CD4-positive, CD25-positive, alpha-beta regulatory T cell (primary cell): ENCODE data around the gene CSF1. TPM values are rescaled to one million over a fixed set of nuclear protein-coding genes. Genes with fewer than 3 reads are reported as not detected.

ENCODE experiments used
- ATAC-seq, 2 donors: fragments of 150-1000 bp; cut with Tn5 transposase; one replicate each; pipeline ENCODE4 v1.10.0; 2021; ENCODE audit warnings: low read depth in 2 of 2, moderate number of reproducible peaks in 2 of 2, moderate library complexity in 1 of 2
- DNase-seq, 3 donors: peaks; one replicate each; pipeline versions ENCODE4 v3.0.0 to v3.0.0-alpha.2; 2012 to 2022; ENCODE audit warnings: mixed read lengths in 1 of 3
- H3K27ac ChIP-seq: one replicate; pipeline ENCODE4 v1.7.0; 2013; ENCODE audit warnings: mild to moderate bottlenecking, low read length; ENCODE audit not compliant: insufficient read depth, poor library complexity, severe bottlenecking
- H3K27me3 ChIP-seq: one replicate; pipeline ENCODE4 v1.7.0; 2013; ENCODE audit warnings: low read length; ENCODE audit not compliant: control insufficient read depth, insufficient read depth
- H3K36me3 ChIP-seq: one replicate; pipeline ENCODE4 v1.7.0; 2013; ENCODE audit warnings: mild to moderate bottlenecking, low read length, moderate library complexity; ENCODE audit not compliant: control insufficient read depth, insufficient read depth
- H3K4me1 ChIP-seq: 2 replicates; pipeline ENCODE4 v1.7.0; 2013; ENCODE audit warnings: mild to moderate bottlenecking, low read length; ENCODE audit not compliant: insufficient read depth, control insufficient read depth, poor library complexity, severe bottlenecking
- H3K4me3 ChIP-seq: one replicate; pipeline ENCODE4 v1.7.0; 2013; ENCODE audit warnings: low read depth, mild to moderate bottlenecking, low read length, moderate library complexity
- H3K9me3 ChIP-seq, 2 experiments: 1 replicate in 1 of 2; 2 replicates in 1 of 2; pipeline ENCODE4 v1.7.0; 2013; ENCODE audit warnings: low read length in 2 of 2, mild to moderate bottlenecking in 1 of 2, moderate library complexity in 1 of 2; ENCODE audit not compliant: control insufficient read depth in 2 of 2
- H3K27ac Mint-ChIP-seq, 3 donors: one replicate each; pipeline ENCODE4 v1.8.0; 2020 to 2022; ENCODE audit warnings: mild to moderate bottlenecking in 3 of 3, mixed read lengths in 3 of 3, moderate library complexity in 2 of 3
- H3K27me3 Mint-ChIP-seq: one replicate; pipeline ENCODE4 v1.8.0; 2022; ENCODE audit warnings: mild to moderate bottlenecking, mixed read lengths
- H3K36me3 Mint-ChIP-seq: one replicate; pipeline ENCODE4 v1.8.0; 2020; ENCODE audit warnings: mixed read lengths
- H3K4me1 Mint-ChIP-seq, 4 donors: one replicate each; pipeline ENCODE4 v1.8.0; 2020 to 2022; ENCODE audit warnings: mixed read lengths in 4 of 4, mild to moderate bottlenecking in 1 of 4
- H3K4me3 Mint-ChIP-seq, 4 donors: one replicate each; pipeline ENCODE4 v1.8.0; 2020 to 2022; ENCODE audit warnings: mild to moderate bottlenecking in 4 of 4, mixed read lengths in 4 of 4, moderate library complexity in 3 of 4
- H3K9me3 Mint-ChIP-seq, 7 donors: one replicate each; pipeline ENCODE4 v1.8.0; 2020 to 2022; ENCODE audit warnings: mixed read lengths in 7 of 7, mild to moderate bottlenecking in 3 of 7, moderate library complexity in 2 of 7
- polyA plus RNA-seq, 4 donors: library from polyadenylated mRNA; unstranded; fragments of 300-500 nt; fragmentation: Illumina TruSeq; gene quantifications; one replicate each; pipeline ENCODE4 v1.2.3, GENCODE V29; 2021
- total RNA-seq: library from RNA; stranded (reverse); gene quantifications from one replicate; pipeline ENCODE4 v1.2.3, GENCODE V29; 2022

Gene CSF1
- total and polyA plus RNA-seq, 5 donors from 2014 or later = 12.2 to 28.4 (median 16.5) TPM

- Mint-ChIP-seq H3K4me1 (peaks cover 0 to 8% (median 4%) of the 10 kb centered on the region in 4 donors), H3K27ac (peak overlapping the region in 2 of 3 donors; percentile 54 to 81), H3K4me3 (no peak overlapping the region), H3K27me3 (no peaks in the 10 kb centered on the region), H3K9me3 (peaks cover 0 to 2% (median 0%) of the 10 kb centered on the region in 7 donors), H3K36me3 (no peaks in the 10 kb centered on the region)
- Histone ChIP-seq H3K9me3 (no peaks in the 10 kb centered on the region), H3K4me1 (peaks cover 2% of the 10 kb centered on the region), H3K4me3 (no peak overlapping the region), H3K27me3 (no peaks in the 10 kb centered on the region), H3K36me3 (no peaks in the 10 kb centered on the region), H3K27ac (no peak overlapping the region)
- ATAC-seq = no peak
- DNase-seq = no peak
These were observed 26.3 kb upstream of the CSF1 start for GRCh38 chr1:109884242-109884891.

GRCh38 chr1:109885589-109885988 is 25.1 kb upstream of the CSF1 start:
- Mint-ChIP-seq H3K4me1 (peaks cover under 1 to 14% (median 4%) of the 10 kb centered on the region in 4 donors), H3K36me3 (no peaks in the 10 kb centered on the region), H3K9me3 (peaks cover 0 to 2% (median 0%) of the 10 kb centered on the region in 7 donors), H3K27me3 (no peaks in the 10 kb centered on the region), H3K27ac (peak overlapping the region in 1 of 3 donors; percentile 47), H3K4me3 (no peak overlapping the region)
- Histone ChIP-seq H3K36me3 (no peaks in the 10 kb centered on the region), H3K4me1 (peaks cover 2% of the 10 kb centered on the region), H3K9me3 (no peaks in the 10 kb centered on the region), H3K4me3 (no peak overlapping the region), H3K27ac (no peak overlapping the region), H3K27me3 (no peaks in the 10 kb centered on the region)
- ATAC-seq (no peak), DNase-seq (no peak)

- Histone ChIP-seq H3K4me3 (no peak overlapping the region), H3K4me1 (peaks cover 2% of the 10 kb centered on the region), H3K36me3 (no peaks in the 10 kb centered on the region), H3K27me3 (no peaks in the 10 kb centered on the region), H3K9me3 (no peaks in the 10 kb centered on the region), H3K27ac (no peak overlapping the region)
- no peaks in the 10 kb centered on the region for H3K36me3 Mint-ChIP-seq
- no peaks in the 10 kb centered on the region for H3K27me3 Mint-ChIP-seq
- H3K27ac Mint-ChIP-seq = peak overlapping the region in 2 of 3 donors; percentile 23 to 43
- DNase-seq = no peak
- ATAC-seq = peak in 1 of 2 donors; percentile 21
- no peak overlapping the region for H3K4me3 Mint-ChIP-seq
- peaks cover 0 to 2% (median 0%) of the 10 kb centered on the region in 7 donors for H3K9me3 Mint-ChIP-seq
- peaks cover 4 to 23% (median 6%) of the 10 kb centered on the region in 4 donors for H3K4me1 Mint-ChIP-seq
These were observed 23.8 kb upstream of the CSF1 start for GRCh38 chr1:109886827-109887226.

GRCh38 chr1:109887271-109887670 is 23.4 kb upstream of the CSF1 start:
- Mint-ChIP-seq H3K4me3 (no peak overlapping the region), H3K4me1 (peaks cover 4 to 26% (median 6%) of the 10 kb centered on the region in 4 donors), H3K36me3 (no peaks in the 10 kb centered on the region), H3K27me3 (no peaks in the 10 kb centered on the region), H3K27ac (peak overlapping the region in 2 of 3 donors; percentile 23 to 43), H3K9me3 (peaks cover 0 to 2% (median 0%) of the 10 kb centered on the region in 7 donors)
- no peaks in the 10 kb centered on the region for H3K36me3 ChIP-seq
- ATAC-seq (no peak), DNase-seq (no peak)
- no peaks in the 10 kb centered on the region for H3K27me3 ChIP-seq
- no peak overlapping the region for H3K27ac ChIP-seq
- H3K4me1 ChIP-seq = peaks cover 2% of the 10 kb centered on the region
- H3K4me3 ChIP-seq = no peak overlapping the region
- no peaks in the 10 kb centered on the region for H3K9me3 ChIP-seq

GRCh38 chr1:109887884-109888283 is 22.8 kb upstream of the CSF1 start:
- Mint-ChIP-seq H3K9me3 (peaks cover 0 to 2% (median 0%) of the 10 kb centered on the region in 7 donors), H3K4me3 (no peak overlapping the region)
- ATAC-seq = no peak

GRCh38 chr1:109889094-109889493 is 21.6 kb upstream of the CSF1 start:
- Histone ChIP-seq H3K27ac (no peak overlapping the region), H3K27me3 (no peaks in the 10 kb centered on the region), H3K9me3 (no peaks in the 10 kb centered on the region), H3K4me1 (no peaks in the 10 kb centered on the region), H3K4me3 (no peak overlapping the region), H3K36me3 (no peaks in the 10 kb centered on the region)
- no peaks in the 10 kb centered on the region for H3K27me3 Mint-ChIP-seq
- no peaks in the 10 kb centered on the region for H3K36me3 Mint-ChIP-seq
- DNase-seq (no peak), ATAC-seq (no peak)
- no peak overlapping the region for H3K4me3 Mint-ChIP-seq
- H3K4me1 Mint-ChIP-seq = peaks cover 0 to 21% (median 6%) of the 10 kb centered on the region in 4 donors
- H3K9me3 Mint-ChIP-seq = peaks cover 0 to 2% (median 0%) of the 10 kb centered on the region in 7 donors
- H3K27ac Mint-ChIP-seq = peak overlapping the region in 1 of 3 donors; percentile 11

More at GRCh38 chr1:109887884-109888283, 22.8 kb upstream of the CSF1 start:
- Histone ChIP-seq H3K27ac (no peak overlapping the region), H3K36me3 (no peaks in the 10 kb centered on the region), H3K4me3 (no peak overlapping the region), H3K9me3 (no peaks in the 10 kb centered on the region), H3K4me1 (peaks cover 2% of the 10 kb centered on the region), H3K27me3 (no peaks in the 10 kb centered on the region)
- H3K4me1 Mint-ChIP-seq = peaks cover 4 to 26% (median 6%) of the 10 kb centered on the region in 4 donors
- no peaks in the 10 kb centered on the region for H3K36me3 Mint-ChIP-seq
- H3K27me3 Mint-ChIP-seq = no peaks in the 10 kb centered on the region
- H3K27ac Mint-ChIP-seq = no peak overlapping the region
- no peak for DNase-seq

GRCh38 chr1:109890115-109890953 is 20.3 kb upstream of the CSF1 start:
- Mint-ChIP-seq H3K36me3 (no peaks in the 10 kb centered on the region), H3K27ac (peak overlapping the region in 2 of 3 donors; percentile 38), H3K27me3 (no peaks in the 10 kb centered on the region), H3K4me1 (peaks cover 0 to 21% (median 5%) of the 10 kb centered on the region in 4 donors), H3K4me3 (no peak overlapping the region), H3K9me3 (peaks cover 0 to 1% (median 0%) of the 10 kb centered on the region in 7 donors)
- Histone ChIP-seq H3K36me3 (no peaks in the 10 kb centered on the region), H3K27ac (no peak overlapping the region), H3K4me1 (peaks cover 3% of the 10 kb centered on the region), H3K27me3 (no peaks in the 10 kb centered on the region), H3K9me3 (no peaks in the 10 kb centered on the region), H3K4me3 (no peak overlapping the region)
- DNase-seq = no peak
- no peak for ATAC-seq
